ENCODE measurements around the gene CD1C.

DNA sequence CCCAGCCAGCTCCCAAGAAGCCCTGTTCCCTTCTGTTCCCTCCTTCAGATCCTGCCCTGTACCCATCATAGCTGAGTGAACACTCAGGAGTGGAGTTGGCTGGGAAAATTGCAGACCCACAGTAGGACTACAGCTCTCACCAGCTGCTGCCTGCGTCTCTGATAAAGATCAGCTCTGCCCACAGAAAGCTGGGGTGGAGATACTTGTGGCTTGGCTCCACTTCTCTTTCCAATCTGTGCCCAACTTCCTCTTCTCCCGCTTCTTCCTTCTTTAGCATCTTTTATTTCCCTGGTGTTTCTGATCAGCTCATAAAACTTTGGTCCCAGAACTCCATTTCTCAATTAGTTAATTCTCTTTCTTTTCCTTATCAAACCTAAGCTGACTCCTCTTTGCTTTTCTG, 41.0 kb upstream of the CD1C start:
- TF ChIP-seq, protein P1, sequence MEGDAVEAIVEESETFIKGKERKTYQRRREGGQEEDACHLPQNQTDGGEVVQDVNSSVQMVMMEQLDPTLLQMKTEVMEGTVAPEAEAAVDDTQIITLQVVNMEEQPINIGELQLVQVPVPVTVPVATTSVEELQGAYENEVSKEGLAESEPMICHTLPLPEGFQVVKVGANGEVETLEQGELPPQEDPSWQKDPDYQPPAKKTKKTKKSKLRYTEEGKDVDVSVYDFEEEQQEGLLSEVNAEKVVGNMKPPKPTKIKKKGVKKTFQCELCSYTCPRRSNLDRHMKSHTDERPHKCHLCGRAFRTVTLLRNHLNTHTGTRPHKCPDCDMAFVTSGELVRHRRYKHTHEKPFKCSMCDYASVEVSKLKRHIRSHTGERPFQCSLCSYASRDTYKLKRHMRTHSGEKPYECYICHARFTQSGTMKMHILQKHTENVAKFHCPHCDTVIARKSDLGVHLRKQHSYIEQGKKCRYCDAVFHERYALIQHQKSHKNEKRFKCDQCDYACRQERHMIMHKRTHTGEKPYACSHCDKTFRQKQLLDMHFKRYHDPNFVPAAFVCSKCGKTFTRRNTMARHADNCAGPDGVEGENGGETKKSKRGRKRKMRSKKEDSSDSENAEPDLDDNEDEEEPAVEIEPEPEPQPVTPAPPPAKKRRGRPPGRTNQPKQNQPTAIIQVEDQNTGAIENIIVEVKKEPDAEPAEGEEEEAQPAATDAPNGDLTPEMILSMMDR (conservative IDR thresholded peaks at IDR 0.05; ENCODE audit: low read length) = no peak
- TF ChIP-seq EZH2phosphoT487 (IDR thresholded peaks at IDR 0.05; ENCODE audit: borderline replicate concordance) = no peak

Data from Loucy (cell line).